ENCODE data around the gene KRT16.

KRT16 gene

GRCh38 chr17:41638194-41638593, 25.6 kb upstream of the KRT16 start:
- in situ Hi-C loops (cut with MboI; ENCODE audit: low pct_unique_long_range_greater_than_20kb, low sequenced_read_pairs, unreplicated experiment): no loop called here
- no peak for TF ChIP-seq CTCF (IDR thresholded peaks at IDR 0.05; ENCODE audit: extremely low read depth, insufficient read depth, missing control alignments)
- no peak for DNase-seq (ENCODE audit: low spot score)

- DNase-seq (ENCODE audit: low spot score): no peak
- TF ChIP-seq CTCF (IDR thresholded peaks at IDR 0.05; ENCODE audit: extremely low read depth, insufficient read depth, missing control alignments): no peak
- in situ Hi-C loops (cut with MboI; ENCODE audit: low pct_unique_long_range_greater_than_20kb, low sequenced_read_pairs, unreplicated experiment): no loop called here
Observed at GRCh38 chr17:41636652-41637051, 24.1 kb upstream of the KRT16 start.

- DNase-seq (ENCODE audit: low spot score): no peak
- in situ Hi-C loops (cut with MboI; ENCODE audit: low pct_unique_long_range_greater_than_20kb, low sequenced_read_pairs, unreplicated experiment): no loop called here
Observed at GRCh38 chr17:41635121-41636097, 22.8 kb upstream of the KRT16 start.

GRCh38 chr17:41634639-41635038, 22.1 kb upstream of the KRT16 start:
- in situ Hi-C loops (cut with MboI; ENCODE audit: low pct_unique_long_range_greater_than_20kb, low sequenced_read_pairs, unreplicated experiment): no loop called here
- DNase-seq (ENCODE audit: low spot score): no peak
- no peak for TF ChIP-seq CTCF (IDR thresholded peaks at IDR 0.05; ENCODE audit: extremely low read depth, insufficient read depth, missing control alignments)

More at GRCh38 chr17:41635121-41636097, 22.8 kb upstream of the KRT16 start:
- no peak for TF ChIP-seq CTCF (IDR thresholded peaks at IDR 0.05; ENCODE audit: extremely low read depth, insufficient read depth, missing control alignments)

GRCh38 chr17:41633556-41634199, 21.1 kb upstream of the KRT16 start:
- in situ Hi-C loops (cut with MboI; ENCODE audit: low pct_unique_long_range_greater_than_20kb, low sequenced_read_pairs, unreplicated experiment): no loop called here
- no peak for TF ChIP-seq CTCF (IDR thresholded peaks at IDR 0.05; ENCODE audit: extremely low read depth, insufficient read depth, missing control alignments)
- DNase-seq (ENCODE audit: low spot score): no peak

GRCh38 chr17:41632482-41633105, 20.0 kb upstream of the KRT16 start:
- DNase-seq (ENCODE audit: low spot score): no peak
- in situ Hi-C loops (cut with MboI; ENCODE audit: low pct_unique_long_range_greater_than_20kb, low sequenced_read_pairs, unreplicated experiment): no loop called here
- TF ChIP-seq CTCF (IDR thresholded peaks at IDR 0.05; ENCODE audit: extremely low read depth, insufficient read depth, missing control alignments): no peak
